K562 (cell line): ENCODE data around the gene HCFC1R1. TPM values are rescaled to one million over a fixed set of nuclear protein-coding genes. Genes with fewer than 3 reads are reported as not detected.

Source experiments
- FOXP4 ChIP-seq: sonication (generic); formaldehyde crosslinking; IDR thresholded peaks from 2 replicates; pipeline ENCODE4 v1.8.0; 2022; ENCODE audit warnings: mild to moderate bottlenecking, missing genetic modification reagents, borderline replicate concordance
- KDM5B ChIP-seq: fragments of 200-600 bp; sonication (generic); IDR thresholded peaks from 2 replicates; pipeline ENCODE4 v1.6.1; 2012; ENCODE audit warnings: low read depth, mild to moderate bottlenecking, moderate library complexity, low read length, control low read depth, inconsistent platforms; ENCODE audit not compliant: insufficient replicate concordance
- NR2C2 ChIP-seq, 2 experiments: fragments of 200-800 bp in 1 of 2; sonication (Bioruptor generic) in 1 of 2; sonication (generic) in 1 of 2; formaldehyde crosslinking in 1 of 2; IDR thresholded peaks; 2 replicates each; pipeline versions ENCODE4 v1.6.1 to v1.8.0; 2016 to 2022; ENCODE audit warnings: mild to moderate bottlenecking in 1 of 2, missing compliant biosample characterization in 1 of 2, missing genetic modification characterization in 1 of 2, missing genetic modification reagents in 1 of 2
- PHF21A ChIP-seq: fragments of 450-650 bp; IDR thresholded peaks from 2 replicates; pipeline ENCODE4 v1.6.1; 2017; ENCODE audit warnings: low read depth, borderline replicate concordance
- PHF8 ChIP-seq: fragments of 200-600 bp; sonication (generic); IDR thresholded peaks from 2 replicates; pipeline ENCODE4 v1.6.1; 2012; ENCODE audit warnings: mixed run types, mild to moderate bottlenecking, inconsistent platforms, low read length, moderate library complexity, borderline replicate concordance
- RAD21 ChIP-seq, 2 experiments: fragments of 250-450 bp in 1 of 2; fragments of 450-650 bp in 1 of 2; sonication (Bioruptor Pico) in 1 of 2; formaldehyde crosslinking in 1 of 2; IDR thresholded peaks in 1 of 2; conservative IDR thresholded peaks in 1 of 2; 2 replicates each; pipeline versions ENCODE4 v1.4.0 to v1.8.0; 2020 to 2022; ENCODE audit warnings: mild to moderate bottlenecking in 2 of 2, moderate library complexity in 1 of 2
- SRF ChIP-seq, 2 experiments: fragments of 250-450, 450-650 bp in 1 of 2; sonication (Bioruptor Pico) in 1 of 2; sonication (generic) in 1 of 2; formaldehyde crosslinking; IDR thresholded peaks; 2 replicates each; pipeline versions ENCODE4 v1.5.0 to v1.5.1; 2020 to 2022; ENCODE audit warnings: mild to moderate bottlenecking in 1 of 2, missing genetic modification reagents in 1 of 2
- SRSF7 ChIP-seq: fragments of 200-400 bp; formaldehyde crosslinking; optimal IDR thresholded peaks from 2 replicates; pipeline ENCODE3; 2017; ENCODE audit warnings: mild to moderate bottlenecking, low read depth, low read length
- SUPT5H ChIP-seq: fragments of 450-650 bp; IDR thresholded peaks from 2 replicates; pipeline ENCODE4 v1.6.1; 2016
- ZBTB2 ChIP-seq: fragments of 450-650 bp; IDR thresholded peaks from 2 replicates; pipeline ENCODE4 v1.6.1; 2016; ENCODE audit warnings: antibody characterized with exemption
- ZNF263 ChIP-seq: sonication (generic); formaldehyde crosslinking; IDR thresholded peaks from 2 replicates; pipeline ENCODE4 v1.8.0; 2022; ENCODE audit warnings: mild to moderate bottlenecking, missing genetic modification reagents, borderline replicate concordance
- ZNF384 ChIP-seq: IDR thresholded peaks from 2 replicates; pipeline ENCODE4 v1.6.1; 2012; ENCODE audit warnings: low read depth, low read length, improper control_type of control experiment
- ZNF584 ChIP-seq: fragments of 200-800 bp; sonication (Bioruptor generic); IDR thresholded peaks from 2 replicates; pipeline ENCODE4 v1.6.1; 2016; ENCODE audit warnings: low read depth, mild to moderate bottlenecking, missing genetic modification characterization, missing compliant biosample characterization
- ZNF766 ChIP-seq: fragments of 200-800 bp; sonication (Bioruptor generic); conservative IDR thresholded peaks from 2 replicates; pipeline ENCODE4 v1.6.1; 2016; ENCODE audit warnings: missing genetic modification characterization, missing compliant biosample characterization
- polyA plus RNA-seq, 8 experiments: library from polyadenylated mRNA; depleted of rRNA in 4 of 8; stranded (reverse) in 5 of 8; unstranded in 3 of 8; fragments of >200 nt; fragmentation: Nextera tagmentation in 2 of 8; fragmentation: Illumina TruSeq in 1 of 8; extraction: Ambion mirVana in 2 of 8; extraction: Trizol in 1 of 8; gene quantifications; 2 replicates each; pipeline versions ENCODE4 v1.2.1 to v1.2.3, GENCODE V29; 2011 to 2014; ENCODE audit warnings: inconsistent platforms in 1 of 8, missing spikeins in 1 of 8
- total RNA-seq, 7 experiments: library from RNA; depleted of rRNA in 6 of 7; stranded (reverse); fragments of >200 nt in 6 of 7; fragmentation: Illumina TruSeq in 2 of 7; extraction: Trizol in 2 of 7; gene quantifications; 2 replicates each; pipeline versions ENCODE4 v1.2.1 to v1.2.3, GENCODE V29; 2011 to 2021; ENCODE audit warnings: low replicate concordance in 1 of 7
- TF ChIP-seq, protein P1 (sequence below): fragments of 450-650 bp; IDR thresholded peaks from 2 replicates; pipeline ENCODE4 v1.6.1; 2017; ENCODE audit warnings: antibody characterized with exemption, mild to moderate bottlenecking
- TF ChIP-seq, protein P2 (sequence below), 2 experiments: fragments of 450-650 bp in 1 of 2; sonication (generic) in 1 of 2; formaldehyde crosslinking; conservative IDR thresholded peaks; 2 replicates each; pipeline versions ENCODE4 v1.4.0 to v1.8.1; 2020 to 2022; ENCODE audit warnings: mild to moderate bottlenecking in 1 of 2, missing genetic modification reagents in 1 of 2

HCFC1R1 gene
- total and polyA plus RNA-seq, 9 of the 15 experiments (the other 6 are each of a cell fraction or from before 2014, with no cell fraction given), result 2.2 to 29.0 (median 11.2) TPM

DNA sequence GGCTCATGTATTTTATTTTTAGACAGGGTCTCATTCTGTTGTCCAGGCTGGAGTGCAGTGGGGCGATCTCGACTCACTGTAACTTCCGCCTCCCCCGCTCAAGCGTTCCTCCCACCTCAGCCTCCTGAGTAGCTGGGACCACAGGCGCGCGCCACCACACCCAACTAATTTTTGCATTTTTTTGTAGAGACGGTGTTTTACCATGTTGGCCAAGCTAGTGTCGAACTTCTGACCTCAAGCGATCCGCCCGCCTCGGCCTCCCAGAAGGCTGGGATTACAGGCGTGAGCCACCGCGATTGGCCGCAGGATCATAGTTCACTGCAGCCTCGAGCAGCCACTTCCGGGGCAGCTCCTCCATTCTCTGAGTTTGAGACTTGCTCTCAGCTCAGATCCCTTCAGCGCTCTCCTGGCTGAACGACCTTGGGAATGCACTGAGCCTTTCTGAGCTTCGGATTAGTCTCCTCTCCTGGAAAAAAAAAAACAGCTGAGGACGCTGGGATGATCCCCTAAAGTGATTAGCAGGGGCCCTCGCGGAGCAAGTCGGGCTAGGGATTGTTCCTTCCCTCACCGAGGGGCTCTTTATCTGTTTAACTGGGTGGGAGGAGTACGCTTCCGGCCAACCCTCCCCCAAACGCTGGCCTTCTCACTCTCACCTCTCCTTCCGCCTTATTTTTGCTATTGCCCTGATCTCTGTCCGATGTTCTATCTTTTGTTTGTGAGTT is 42.4 kb downstream of the HCFC1R1 start (continued):
- TF ChIP-seq, protein P1, sequence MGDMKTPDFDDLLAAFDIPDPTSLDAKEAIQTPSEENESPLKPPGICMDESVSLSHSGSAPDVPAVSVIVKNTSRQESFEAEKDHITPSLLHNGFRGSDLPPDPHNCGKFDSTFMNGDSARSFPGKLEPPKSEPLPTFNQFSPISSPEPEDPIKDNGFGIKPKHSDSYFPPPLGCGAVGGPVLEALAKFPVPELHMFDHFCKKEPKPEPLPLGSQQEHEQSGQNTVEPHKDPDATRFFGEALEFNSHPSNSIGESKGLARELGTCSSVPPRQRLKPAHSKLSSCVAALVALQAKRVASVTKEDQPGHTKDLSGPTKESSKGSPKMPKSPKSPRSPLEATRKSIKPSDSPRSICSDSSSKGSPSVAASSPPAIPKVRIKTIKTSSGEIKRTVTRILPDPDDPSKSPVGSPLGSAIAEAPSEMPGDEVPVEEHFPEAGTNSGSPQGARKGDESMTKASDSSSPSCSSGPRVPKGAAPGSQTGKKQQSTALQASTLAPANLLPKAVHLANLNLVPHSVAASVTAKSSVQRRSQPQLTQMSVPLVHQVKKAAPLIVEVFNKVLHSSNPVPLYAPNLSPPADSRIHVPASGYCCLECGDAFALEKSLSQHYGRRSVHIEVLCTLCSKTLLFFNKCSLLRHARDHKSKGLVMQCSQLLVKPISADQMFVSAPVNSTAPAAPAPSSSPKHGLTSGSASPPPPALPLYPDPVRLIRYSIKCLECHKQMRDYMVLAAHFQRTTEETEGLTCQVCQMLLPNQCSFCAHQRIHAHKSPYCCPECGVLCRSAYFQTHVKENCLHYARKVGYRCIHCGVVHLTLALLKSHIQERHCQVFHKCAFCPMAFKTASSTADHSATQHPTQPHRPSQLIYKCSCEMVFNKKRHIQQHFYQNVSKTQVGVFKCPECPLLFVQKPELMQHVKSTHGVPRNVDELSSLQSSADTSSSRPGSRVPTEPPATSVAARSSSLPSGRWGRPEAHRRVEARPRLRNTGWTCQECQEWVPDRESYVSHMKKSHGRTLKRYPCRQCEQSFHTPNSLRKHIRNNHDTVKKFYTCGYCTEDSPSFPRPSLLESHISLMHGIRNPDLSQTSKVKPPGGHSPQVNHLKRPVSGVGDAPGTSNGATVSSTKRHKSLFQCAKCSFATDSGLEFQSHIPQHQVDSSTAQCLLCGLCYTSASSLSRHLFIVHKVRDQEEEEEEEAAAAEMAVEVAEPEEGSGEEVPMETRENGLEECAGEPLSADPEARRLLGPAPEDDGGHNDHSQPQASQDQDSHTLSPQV, result peak; percentile 68
- TF ChIP-seq SRF (CRISPR knock-in tag; IDR thresholded peaks at IDR 0.05) (0 out of 4 replicates have a peak, but pooled peaks of 1 of the 2 experiments have one; percentile 9), PHF21A (no peak), ZBTB2 (peak; percentile 14; the same call in 1 of the 2 replicates), RAD21 (CRISPR knock-in tag; conservative IDR thresholded peaks at IDR 0.05 in 1 of 2, IDR thresholded peaks at IDR 0.05 in 1 of 2) (0 out of 4 replicates have a peak, but pooled peaks of 1 of the 2 experiments have one; percentile 1), ZNF766 (CRISPR knock-in tag) (peak; percentile 55; the same call in 1 of the 2 replicates), ZNF384 (peak; percentile 88), PHF8 (peak; percentile 39; the same call in 1 of the 2 replicates), ZNF263 (CRISPR knock-in tag) (peak; percentile 11; the same call in 1 of the 2 replicates), FOXP4 (CRISPR knock-in tag) (0 out of 2 replicates have a peak, but pooled peaks have one; percentile 22), KDM5B (peak; percentile 82), NR2C2 (CRISPR knock-in tag; IDR thresholded peaks at IDR 0.05) (0 out of 2 replicates have a peak, but pooled peaks have one; percentile 33), NR2C2 (tag; IDR thresholded peaks at IDR 0.05) (peak; percentile 97), ZNF584 (CRISPR knock-in tag) (peak; percentile 62; the same call in 1 of the 2 replicates), SUPT5H (peak; percentile 69), SRSF7 (no peak)
- TF ChIP-seq, protein P2, sequence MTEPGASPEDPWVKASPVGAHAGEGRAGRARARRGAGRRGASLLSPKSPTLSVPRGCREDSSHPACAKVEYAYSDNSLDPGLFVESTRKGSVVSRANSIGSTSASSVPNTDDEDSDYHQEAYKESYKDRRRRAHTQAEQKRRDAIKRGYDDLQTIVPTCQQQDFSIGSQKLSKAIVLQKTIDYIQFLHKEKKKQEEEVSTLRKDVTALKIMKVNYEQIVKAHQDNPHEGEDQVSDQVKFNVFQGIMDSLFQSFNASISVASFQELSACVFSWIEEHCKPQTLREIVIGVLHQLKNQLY (CRISPR knock-in tag; conservative IDR thresholded peaks at IDR 0.05), result 0 out of 4 replicates have a peak, but pooled peaks of 1 of the 2 experiments have one; percentile 52
